Stomach (tissue), 4 donors: ENCODE data around the gene NCOA4.

Experiments
- CTCF ChIP-seq, 7 experiments: fragments of 450-650 bp in 4 of 7; fragments of 200-600 bp in 3 of 7; sonication (generic) in 3 of 7; IDR thresholded peaks; one replicate each; pipeline ENCODE4 v1.5.1; 2016 to 2019; ENCODE audit warnings: antibody characterized with exemption in 7 of 7, control low read depth in 2 of 7, mild to moderate bottlenecking in 1 of 7
- EP300 ChIP-seq: sonication (generic); formaldehyde crosslinking; IDR thresholded peaks from one replicate; pipeline ENCODE4 v1.6.1; 2017; ENCODE audit warnings: antibody characterized with exemption
- POLR2A ChIP-seq, 4 donors: fragments of 450-650 bp; IDR thresholded peaks; one replicate each; pipeline ENCODE4 v1.6.1; 2016; ENCODE audit warnings: antibody characterized with exemption in 4 of 4, control low read depth in 2 of 4, mild to moderate bottlenecking in 1 of 4, moderate library complexity in 1 of 4
- POLR2AphosphoS5 ChIP-seq, 3 donors: sonication (generic); formaldehyde crosslinking; IDR thresholded peaks; one replicate each; pipeline ENCODE4 v1.6.1; 2016; ENCODE audit warnings: antibody characterized with exemption in 3 of 3

GRCh38 chr10:46062723-46063428 lies 32.5 kb upstream of the NCOA4 start:
- TF ChIP-seq CTCF (IDR thresholded peaks at IDR 0.05) (no peak), POLR2A (IDR thresholded peaks at IDR 0.05) (no peak), POLR2AphosphoS5 (IDR thresholded peaks at IDR 0.05) (no peak), EP300 (no peak)
